ENCODE data around the gene OR5D16.
"Not testable (repeated sequence)": the region's sequence is repeated elsewhere in the genome, so short reads cannot be mapped to it uniquely, and the experiment has no call there.

Gene OR5D16

DNA sequence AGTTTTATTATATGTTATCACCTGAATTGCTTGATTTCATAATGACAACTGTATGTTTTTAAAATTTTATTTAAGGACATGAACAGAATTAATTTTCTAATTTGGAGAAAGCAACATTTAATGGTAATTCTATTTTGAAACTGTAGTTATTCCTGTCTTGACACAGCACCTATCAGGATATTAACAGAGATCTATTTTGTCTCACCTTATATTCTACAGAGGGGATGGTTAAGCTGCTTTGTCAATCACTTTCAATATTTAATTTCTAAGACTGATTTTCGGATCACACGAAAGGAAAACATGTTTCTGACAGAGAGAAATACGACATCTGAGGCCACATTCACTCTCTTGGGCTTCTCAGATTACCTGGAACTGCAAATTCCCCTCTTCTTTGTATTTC lies at the start of gene OR5D16:
TSS of gene OR5D16 (plus strand) at position 301 of the 400 bp plus-strand sequence. CDS start at position 301, 0 bp downstream.
- no peak for DNase-seq

DNA sequence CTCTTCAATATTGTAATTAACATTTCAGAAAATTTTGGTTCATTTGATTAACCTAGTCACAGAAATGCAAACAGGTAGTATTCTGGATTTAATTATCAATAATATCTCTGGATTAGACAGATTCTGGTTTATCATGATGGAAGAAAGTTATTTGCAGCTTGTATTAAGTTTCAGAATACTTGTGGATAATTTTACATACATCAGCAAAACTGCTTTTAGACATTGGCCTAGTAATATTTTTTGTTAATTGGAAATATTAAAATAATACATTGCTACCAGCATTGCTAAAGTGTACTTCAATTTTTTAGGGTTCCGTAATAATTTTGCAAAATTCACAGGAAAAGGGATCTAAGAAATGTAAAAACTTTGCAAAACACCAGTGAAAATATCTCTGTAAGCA lies 46.9 kb upstream of the OR5D16 start:
- no peak for DNase-seq

DNA sequence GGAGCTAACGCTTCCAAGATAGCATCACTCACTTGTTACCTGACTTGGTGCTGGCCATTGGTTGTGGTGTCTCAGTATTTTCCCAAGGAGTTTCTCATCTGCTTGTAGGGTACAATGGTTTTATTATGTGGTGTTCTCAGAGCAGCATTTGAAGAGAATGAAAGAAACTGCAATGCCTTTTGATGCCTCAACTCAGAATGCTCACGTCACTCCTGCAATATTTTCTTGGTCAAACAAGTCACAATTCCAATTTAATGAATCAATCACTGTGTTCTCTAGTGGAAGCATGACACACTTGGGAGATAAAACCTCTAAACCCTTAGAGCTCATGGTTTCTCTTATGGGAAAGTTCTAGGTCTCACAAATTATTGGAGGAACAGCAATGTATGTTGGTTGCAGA lies 45.2 kb upstream of the OR5D16 start:
- no peak for DNase-seq

DNA sequence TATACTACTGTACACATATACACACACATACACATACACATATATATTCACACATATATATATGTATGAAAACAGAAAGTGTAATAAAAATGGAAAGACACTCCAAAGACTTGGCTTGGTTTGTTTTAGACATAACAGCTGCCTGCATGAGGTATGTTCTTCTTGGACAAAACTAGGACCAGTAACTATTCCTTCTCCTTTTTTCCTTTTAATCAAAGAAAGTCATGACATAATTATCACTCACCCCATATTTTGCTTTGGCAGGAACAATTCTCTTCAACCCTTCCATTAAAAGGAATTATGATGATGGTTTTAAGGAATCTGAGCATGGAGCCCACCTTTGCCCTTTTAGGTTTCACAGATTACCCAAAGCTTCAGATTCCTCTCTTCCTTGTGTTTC lies 43.3 kb upstream of the OR5D16 start, which contains the start of gene OR5D14:
TSS of gene OR5D14 (plus strand) at position 301 of the 400 bp plus-strand sequence. CDS start at position 301, 0 bp downstream.
- no peak for DNase-seq

DNA sequence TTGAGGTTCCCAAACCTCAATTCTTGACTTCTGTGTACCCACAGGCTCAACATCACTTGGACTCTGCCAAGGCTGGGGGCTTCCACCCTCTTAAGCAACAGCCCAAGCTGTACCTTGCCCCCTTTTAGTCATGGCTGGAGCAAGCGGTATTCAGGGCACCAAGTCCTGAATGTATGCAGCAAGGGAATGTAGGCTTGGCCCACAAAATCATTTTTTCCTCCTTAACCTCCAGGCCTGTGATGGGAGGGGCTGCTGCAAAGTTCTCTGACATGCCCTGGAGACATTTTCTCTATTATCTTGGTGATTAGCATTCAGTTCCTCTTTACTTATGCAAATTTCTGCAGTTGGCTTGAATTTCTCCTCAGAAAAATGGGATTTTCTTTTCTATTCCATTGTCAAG lies 32.3 kb upstream of the OR5D16 start:
- no peak for DNase-seq

DNA sequence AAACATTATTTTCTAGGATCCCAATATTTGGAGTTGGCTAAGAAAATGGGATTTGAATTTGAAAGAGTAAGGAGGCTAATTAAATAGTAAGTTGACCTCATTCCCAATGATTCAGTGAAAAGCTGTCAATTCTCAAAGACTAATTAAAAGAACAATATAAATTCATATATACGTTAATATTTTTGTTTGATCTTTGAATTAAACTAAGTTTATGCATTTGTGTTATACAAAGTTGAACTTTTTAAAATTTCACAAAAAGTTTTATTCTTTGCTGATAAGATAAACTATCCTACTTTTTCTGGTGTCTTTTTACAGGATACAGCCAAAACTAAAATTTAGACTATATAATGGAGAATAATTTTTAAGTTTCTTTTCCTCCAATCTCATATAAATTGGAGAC lies 27.5 kb upstream of the OR5D16 start, which contains the start of gene OR5L1:
TSS of gene OR5L1 (plus strand) at position 301 of the 400 bp plus-strand sequence. CDS start 100 bp downstream, outside the sequence.
- DNase-seq = no peak

DNA sequence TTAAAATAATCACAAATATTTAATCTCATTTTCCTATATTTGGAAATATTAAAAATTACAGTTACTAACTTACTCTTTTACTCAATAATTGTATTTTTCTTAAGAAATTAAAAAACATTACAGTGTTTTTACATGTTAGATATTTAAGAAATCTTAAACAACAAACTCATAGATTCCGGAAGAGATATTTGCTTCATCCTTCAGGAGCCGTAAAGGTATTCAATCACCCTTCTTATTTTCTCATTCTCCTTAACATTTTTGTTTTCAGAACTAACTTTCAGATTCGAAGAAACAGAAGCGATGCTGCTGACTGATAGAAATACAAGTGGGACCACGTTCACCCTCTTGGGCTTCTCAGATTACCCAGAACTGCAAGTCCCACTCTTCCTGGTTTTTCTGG lies 19.2 kb upstream of the OR5D16 start, which contains the start of gene OR5D18:
TSS of gene OR5D18 (plus strand) at position 301 of the 400 bp plus-strand sequence. CDS start at position 301, 0 bp downstream.
- no peak for DNase-seq

DNA sequence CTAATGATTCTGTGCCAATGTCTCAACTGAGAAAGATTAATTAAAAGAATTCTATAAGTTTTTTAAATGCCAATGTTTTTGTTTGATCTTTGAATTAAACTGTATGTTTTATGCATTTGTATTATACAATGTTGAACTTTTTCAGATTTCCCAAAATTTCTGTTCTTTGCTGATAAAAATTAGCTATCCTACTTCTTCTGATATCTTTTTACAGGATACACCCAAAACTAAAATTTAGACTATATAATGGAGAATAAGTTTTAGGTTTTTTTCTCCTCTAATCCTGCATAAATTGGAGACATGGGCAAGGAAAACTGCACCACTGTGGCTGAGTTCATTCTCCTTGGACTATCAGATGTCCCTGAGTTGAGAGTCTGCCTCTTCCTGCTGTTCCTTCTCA lies 11.6 kb upstream of the OR5D16 start, which contains the start of gene OR5L2:
TSS of gene OR5L2 (plus strand) at position 301 of the 400 bp plus-strand sequence. CDS start at position 301, 0 bp downstream.
- DNase-seq = no peak

DNA sequence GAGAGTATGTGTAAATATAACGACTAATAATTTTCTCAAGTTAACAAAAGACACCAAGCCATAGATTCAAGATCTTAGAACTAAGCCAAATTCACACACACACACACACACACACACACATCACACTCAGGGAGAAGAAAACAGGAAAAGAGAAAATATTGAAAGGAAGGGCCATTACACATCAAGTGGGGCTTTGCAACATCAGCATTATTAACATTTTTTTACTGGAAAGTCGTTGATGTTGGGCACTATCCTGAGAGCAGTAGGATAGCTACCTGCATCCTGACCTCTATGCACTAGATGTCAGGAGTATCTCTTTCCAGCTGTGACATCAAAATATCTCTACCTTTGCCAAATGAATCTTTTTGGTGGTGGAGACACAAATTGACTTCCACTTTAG lies 8.9 kb downstream of the OR5D16 start:
- no peak for DNase-seq

DNA sequence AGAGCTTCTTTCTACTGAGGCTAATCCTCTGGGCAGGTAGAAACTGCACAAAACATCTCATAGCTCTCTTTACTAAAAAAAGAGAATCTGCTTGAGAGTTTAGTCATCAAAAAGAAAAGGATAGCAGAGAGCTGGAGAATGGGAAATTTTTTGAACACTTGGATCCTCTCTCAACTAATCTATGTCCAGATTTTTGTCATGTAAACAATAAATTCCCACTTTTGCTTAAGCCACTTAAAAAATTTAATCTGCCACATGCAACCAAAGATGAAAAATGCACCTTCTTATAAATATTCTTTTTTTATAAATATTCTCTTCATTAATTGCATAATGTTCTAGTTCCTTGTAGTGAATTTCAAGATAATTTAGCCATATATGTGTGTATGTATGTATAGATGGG lies 10.5 kb downstream of the OR5D16 start:
- no peak for DNase-seq

DNA sequence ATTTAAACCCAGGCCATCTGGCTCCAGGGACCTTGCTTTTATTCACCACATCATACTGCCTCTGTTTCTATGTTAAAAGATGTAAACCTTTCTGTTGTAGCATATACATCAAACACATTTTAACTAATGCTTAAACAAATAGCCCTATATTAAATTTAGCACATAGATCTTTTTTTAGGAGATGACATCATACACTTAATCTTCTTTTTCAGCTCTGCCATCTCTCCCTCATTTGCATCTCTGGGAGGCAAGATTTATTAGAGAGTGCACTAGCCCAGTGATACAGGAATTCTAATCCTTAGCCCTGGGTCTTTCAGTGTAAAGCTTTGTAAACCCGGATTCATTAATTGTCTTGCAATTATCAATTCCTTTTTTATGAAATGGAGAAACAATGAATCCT lies 13.6 kb downstream of the OR5D16 start:
- DNase-seq = no peak

DNA sequence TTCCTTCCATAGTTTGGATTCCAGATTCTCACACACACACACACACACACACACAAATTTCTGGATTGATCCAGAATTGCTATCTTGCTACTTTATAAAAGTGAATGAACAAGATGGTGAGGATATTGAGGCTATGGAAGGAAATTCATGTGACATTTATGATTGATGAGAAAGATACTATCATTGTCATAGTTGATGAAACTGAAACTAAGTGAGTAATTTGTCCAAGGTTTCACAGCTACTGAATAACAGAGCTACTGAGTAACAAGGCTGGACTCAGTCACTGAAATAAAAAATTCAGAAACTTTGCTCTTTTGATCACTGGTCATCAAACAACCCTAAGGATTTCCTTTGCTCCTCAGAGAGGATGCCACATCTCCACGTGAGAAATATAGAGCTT lies 16.2 kb downstream of the OR5D16 start:
- no peak for DNase-seq

DNA sequence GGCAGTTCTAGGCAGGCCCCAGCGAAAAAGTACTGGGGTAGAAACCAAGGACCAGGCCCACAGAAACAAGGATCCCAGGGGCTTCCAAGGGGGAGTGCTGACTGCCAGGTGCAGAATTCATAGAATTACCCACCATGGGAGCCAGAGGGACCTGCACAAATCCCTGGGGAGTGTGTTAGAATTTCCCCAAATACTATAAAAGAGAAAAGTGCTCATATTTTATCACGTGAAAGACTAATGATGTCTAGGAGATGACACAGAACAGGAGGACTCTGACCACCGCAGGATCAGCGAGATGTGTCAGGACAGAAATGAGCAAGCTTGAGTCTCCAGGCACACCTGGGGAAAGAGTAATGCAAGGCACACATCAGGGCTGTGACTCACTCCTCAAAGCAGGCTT lies 28.8 kb downstream of the OR5D16 start:
- DNase-seq = not testable (repeated sequence)

DNA sequence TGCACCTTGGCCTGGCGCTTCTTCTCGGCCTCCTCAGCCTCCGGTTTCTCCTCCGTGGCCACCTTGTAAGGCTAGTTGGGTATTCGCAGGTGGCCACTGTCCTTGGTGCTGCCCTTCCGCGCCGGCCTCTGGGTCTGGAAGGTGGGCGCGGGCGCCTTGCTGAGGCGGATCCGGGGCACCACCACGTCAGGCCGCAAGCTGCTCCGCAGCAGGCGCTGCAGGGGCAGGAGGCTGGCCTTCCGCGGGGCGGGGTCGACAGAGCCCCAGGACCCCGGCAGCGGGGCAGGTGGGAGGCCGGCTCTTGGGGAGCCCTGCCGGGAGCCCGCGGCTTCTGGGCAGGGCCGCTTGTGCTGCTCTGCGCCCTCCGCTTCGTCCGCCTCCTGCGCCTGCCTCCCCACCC lies 34.2 kb downstream of the OR5D16 start:
- DNase-seq = not testable (repeated sequence)

DNA sequence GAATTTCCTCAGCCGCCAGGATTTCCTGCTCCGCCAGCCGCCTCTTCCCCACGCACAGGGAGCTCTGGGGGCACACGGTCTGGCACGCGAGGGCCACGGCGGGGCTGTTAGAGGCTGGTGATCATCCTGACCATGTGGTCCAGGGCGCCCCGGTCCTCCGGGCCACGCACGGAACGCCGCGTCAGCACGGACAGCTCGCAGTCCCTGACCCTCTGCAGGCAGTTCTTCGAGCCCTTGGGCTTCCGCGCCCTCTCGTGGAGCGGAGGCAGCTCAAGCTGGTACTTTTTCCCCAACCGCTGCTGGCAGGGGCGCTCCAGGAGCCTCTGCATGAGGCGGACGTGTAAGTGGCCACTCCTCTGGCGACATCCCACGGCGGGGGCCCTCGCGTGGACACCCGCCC lies 34.6 kb downstream of the OR5D16 start:
- not testable (repeated sequence) for DNase-seq

DNA sequence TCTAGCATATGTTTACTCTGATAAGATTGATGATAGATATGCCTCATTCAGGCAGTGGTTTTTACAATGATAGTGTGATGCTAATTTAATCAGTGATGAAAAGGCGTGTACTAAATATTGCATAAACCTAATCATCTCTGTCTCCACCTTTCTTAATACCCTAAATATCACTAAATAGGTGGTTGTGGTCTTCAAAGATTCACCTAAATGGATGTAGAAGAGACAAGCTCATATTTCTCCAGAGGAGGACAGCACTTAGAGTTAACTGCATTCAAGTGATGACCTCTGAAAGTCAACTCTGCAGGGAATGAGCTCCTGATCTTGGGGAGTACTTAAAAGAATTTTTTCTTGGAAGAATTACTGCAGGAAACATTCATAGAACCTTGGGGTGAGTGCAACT lies 44.4 kb downstream of the OR5D16 start, which contains the start of gene TRIM51:
TSS of gene TRIM51 (plus strand) at position 301 of the 400 bp plus-strand sequence. CDS start 2,132 bp downstream, outside the sequence.
- DNase-seq = not testable (repeated sequence)

DNA sequence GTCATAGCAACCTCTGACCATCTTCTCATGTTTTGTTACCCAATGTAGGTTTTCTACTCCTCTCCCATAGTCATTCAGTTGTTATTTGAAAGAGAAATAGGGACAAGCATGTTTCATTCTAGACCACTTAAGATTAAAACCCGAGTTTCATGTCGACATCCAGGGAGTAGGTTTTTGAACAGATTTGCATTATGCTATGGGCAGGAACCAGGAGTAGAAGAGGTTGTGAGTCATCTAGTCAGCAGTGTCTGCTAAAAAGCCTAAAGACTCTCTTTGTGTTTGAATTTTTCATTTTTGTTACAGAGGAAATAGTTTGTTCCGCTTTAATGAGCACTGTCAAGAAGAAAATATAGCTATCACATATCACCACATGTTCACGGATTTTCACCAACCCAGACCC lies 46.4 kb downstream of the OR5D16 start:
- not testable (repeated sequence) for DNase-seq

DNA sequence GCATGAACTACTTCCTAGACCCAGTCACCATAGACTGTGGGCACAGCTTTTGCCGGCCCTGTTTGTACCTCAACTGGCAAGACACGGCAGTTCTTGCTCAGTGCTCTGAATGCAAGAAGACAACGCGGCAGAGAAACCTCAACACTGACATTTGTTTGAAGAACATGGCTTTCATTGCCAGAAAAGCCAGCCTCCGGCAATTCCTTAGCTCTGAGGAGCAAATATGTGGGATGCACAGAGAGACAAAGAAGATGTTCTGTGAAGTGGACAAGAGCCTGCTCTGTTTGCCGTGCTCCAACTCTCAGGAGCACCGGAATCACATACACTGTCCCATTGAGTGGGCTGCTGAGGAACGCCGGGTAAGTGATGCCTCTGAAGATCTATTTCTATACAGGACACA lies 46.9 kb downstream of the OR5D16 start:
- not testable (repeated sequence) for DNase-seq

All from hematopoietic multipotent progenitor cell treated with erythropoietin and hydrocortisone succinate and interleukin-3 and kit ligand, for 8 days (in vitro differentiated cells).